Measurements from ENCODE around the gene PTPRT. TPM values are rescaled to one million over a fixed set of nuclear protein-coding genes. Genes with fewer than 3 reads are reported as not detected.

Gene PTPRT
- total RNA-seq, 1 donor = 0.72 TPM

DNA sequence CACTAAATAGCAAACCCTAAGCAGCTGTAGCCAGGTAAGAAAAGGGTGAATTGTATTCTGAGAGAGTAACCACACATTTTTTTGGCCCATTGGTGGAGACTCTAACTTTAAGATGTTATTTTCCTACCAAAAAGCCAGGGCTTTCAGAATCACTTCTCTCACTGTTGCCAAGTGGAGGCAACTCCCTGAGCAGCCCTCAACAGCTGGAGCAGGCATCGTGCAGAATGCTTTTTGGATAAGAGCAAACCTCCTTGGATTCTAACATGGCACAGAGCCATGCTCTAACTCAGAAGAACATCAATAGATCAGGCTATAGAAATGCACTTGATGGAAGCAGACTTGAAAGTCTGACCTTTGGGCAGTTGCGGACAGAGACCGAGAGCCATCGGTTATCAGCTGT lies 849.3 kb downstream of the PTPRT start:
- DNase-seq (ENCODE audit: low read depth) = no peak

DNA sequence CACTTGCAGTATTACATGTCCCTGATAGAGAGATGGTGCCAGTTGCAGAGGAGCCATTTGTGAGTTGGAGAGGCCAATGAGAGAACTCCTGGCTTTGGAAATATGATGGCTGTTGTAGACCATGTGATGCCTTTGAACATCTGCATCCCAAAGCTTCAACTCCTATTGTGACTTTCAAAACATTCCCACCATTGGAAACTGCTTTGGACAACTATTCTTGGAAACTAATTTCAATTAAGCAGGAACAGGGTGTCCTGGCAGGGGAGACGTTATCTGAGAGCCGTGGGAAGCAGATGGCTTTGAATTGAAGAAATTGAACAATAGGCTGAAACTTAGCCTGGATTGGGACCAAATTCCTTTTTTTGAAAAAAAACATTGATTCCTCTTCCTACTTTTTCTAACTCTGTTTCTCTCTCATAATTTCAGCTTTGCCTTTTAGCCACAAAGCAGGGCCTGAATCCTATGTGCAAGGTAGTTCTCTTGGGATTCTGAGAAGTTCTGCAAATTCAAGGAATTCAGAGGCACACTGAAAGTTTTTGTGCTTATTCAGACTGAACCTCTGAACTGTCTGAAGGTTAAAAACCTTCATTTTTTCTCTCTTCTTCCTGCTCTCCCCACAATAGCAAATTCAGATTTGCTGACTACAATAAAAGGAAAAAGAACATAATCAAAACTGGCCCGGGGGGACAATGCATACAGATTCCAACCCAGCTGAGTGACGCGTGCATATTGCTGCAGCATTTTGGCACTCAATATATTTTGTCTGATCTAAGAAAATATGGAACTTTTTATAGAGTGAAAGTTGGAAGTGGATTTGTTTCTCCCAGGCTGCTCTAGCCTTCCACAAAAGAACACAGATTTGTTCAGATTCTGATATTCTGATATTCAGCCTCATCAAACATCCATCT lies 851.2 kb downstream of the PTPRT start:
- no peak overlapping the region for H3K4me3 ChIP-seq (ENCODE audit: low read depth, low read length)
- DNase-seq (ENCODE audit: low read depth) = no peak
- TF ChIP-seq, protein P1, sequence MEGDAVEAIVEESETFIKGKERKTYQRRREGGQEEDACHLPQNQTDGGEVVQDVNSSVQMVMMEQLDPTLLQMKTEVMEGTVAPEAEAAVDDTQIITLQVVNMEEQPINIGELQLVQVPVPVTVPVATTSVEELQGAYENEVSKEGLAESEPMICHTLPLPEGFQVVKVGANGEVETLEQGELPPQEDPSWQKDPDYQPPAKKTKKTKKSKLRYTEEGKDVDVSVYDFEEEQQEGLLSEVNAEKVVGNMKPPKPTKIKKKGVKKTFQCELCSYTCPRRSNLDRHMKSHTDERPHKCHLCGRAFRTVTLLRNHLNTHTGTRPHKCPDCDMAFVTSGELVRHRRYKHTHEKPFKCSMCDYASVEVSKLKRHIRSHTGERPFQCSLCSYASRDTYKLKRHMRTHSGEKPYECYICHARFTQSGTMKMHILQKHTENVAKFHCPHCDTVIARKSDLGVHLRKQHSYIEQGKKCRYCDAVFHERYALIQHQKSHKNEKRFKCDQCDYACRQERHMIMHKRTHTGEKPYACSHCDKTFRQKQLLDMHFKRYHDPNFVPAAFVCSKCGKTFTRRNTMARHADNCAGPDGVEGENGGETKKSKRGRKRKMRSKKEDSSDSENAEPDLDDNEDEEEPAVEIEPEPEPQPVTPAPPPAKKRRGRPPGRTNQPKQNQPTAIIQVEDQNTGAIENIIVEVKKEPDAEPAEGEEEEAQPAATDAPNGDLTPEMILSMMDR (IDR thresholded peaks at IDR 0.05; ENCODE audit: insufficient read depth, low read length) = no peak

More for the DNA sequence above, 849.3 kb downstream of the PTPRT start:
- TF ChIP-seq, protein P1 (IDR thresholded peaks at IDR 0.05; ENCODE audit: insufficient read depth, low read length) = no peak
- H3K4me3 ChIP-seq (ENCODE audit: low read depth, low read length) = no peak overlapping the region

DNA sequence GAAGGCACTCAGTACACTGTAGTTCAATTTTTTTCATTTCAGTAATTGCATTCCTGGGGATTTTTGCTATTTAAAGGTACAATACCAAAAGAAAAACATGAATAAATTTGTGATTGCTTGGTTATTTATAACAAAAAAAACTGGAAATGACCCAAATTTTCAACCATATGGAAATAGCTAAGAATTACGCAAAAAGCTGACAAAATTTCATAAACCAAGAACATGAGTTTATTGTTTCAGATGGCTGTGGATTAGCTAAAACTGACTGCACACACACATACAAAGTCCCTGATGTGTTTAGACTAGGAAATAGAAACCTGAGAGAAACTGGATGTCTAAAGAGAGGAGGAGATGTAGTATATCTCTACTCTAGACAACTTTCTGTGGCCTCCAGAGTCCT lies 853.1 kb downstream of the PTPRT start:
- no peak for DNase-seq (ENCODE audit: low read depth)
- no peak overlapping the region for H3K4me3 ChIP-seq (ENCODE audit: low read depth, low read length)
- TF ChIP-seq, protein P1 (IDR thresholded peaks at IDR 0.05; ENCODE audit: insufficient read depth, low read length) = no peak

DNA sequence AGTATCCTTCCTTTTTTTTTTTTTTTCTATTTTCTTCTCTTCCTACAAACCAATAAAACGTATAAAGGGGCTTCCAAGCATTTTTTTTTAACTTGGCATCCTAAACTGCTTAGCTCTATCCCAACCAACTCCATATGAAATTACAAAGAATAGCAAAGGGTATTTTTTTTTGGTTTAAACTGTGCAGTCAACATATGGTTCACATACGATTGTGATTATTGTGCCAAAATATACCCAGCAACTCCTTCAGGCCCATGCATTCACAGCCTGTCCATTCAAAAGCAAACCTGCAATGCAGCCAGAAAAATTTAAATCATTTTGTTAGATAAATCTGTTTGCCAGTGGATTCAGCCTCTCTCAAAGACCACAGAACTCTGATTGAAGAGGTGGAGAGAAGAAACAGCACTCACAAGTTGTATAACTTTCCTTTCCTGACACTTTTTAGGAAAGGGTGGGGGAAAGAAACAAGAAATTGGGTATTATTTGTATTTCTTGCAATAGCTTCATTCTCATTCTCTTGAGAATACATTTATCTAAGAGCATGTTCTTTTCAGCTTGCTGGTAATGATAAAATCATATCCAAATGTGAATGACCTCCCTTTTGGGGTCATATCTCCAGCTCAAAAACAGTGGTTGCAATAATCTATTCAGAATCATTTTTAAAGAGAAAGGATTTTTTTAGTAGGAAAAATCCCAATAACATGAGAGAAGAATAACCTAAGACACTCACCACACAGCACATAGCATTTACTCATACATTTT lies 870.3 kb downstream of the PTPRT start:
- DNase-seq (ENCODE audit: low read depth) = no peak
- no peak overlapping the region for H3K4me3 ChIP-seq (ENCODE audit: low read depth, low read length)
- TF ChIP-seq, protein P1 (IDR thresholded peaks at IDR 0.05; ENCODE audit: insufficient read depth, low read length) = no peak

DNA sequence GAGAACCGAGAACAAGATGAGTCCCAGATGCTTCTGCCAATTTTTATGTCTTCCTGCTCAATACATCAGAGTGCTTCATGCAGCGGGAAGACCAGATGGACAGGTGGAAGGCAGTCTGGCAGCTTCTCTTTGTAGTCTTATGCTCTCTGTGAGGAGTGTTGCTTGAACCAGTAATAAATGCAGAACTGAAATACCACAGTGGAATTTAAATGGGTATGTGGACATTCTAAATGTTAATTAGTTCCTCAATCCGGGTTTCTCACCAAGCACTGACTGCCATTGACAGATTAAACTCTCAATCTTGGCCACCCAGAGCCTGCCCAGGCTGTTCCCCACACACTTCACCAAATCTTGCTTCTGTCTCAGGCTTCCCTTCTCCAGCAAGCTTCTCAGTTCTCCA lies 876.0 kb downstream of the PTPRT start:
- no peak for DNase-seq (ENCODE audit: low read depth)
- no peak overlapping the region for H3K4me3 ChIP-seq (ENCODE audit: low read depth, low read length)
- TF ChIP-seq, protein P1 (IDR thresholded peaks at IDR 0.05; ENCODE audit: insufficient read depth, low read length) = no peak

DNA sequence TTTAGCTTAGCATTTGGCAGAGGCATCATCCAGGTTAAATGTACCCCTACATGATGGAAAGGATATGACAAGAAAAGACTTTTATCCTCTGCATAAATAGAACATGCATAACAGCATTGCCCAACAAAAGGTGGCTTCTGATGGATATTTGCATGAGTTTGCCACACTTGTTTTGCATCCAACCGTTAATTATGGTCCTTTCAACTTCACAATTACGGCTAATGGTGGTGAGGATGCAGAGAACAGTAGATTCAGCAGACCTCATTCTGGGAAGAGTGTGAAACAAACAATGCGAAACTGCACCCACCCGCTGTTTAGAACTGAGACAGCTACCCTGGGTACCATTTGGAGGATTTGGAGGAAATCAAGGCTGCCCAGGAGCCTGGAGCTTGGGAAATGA lies 880.7 kb downstream of the PTPRT start:
- no peak overlapping the region for H3K4me3 ChIP-seq (ENCODE audit: low read depth, low read length)
- DNase-seq (ENCODE audit: low read depth) = no peak
- TF ChIP-seq, protein P1 (IDR thresholded peaks at IDR 0.05; ENCODE audit: insufficient read depth, low read length) = no peak
